GM13977 (cell line): ENCODE data around the gene CNTN4.
"Not testable (repeated sequence)": the region's sequence is repeated elsewhere in the genome, so short reads cannot be mapped to it uniquely, and the experiment has no call there.

Source experiments
- DNase-seq: peaks from one replicate; pipeline ENCODE4 v3.0.0; 2012; ENCODE audit warnings: low spot score
- in situ Hi-C: fragments of 300-500 bp; cut with MboI; formaldehyde crosslinking; loops from one replicate; pipeline ENCODE4 v1.12.0; 2022; ENCODE audit warnings: low sequenced_read_pairs, low pct_unique_long_range_greater_than_20kb, mixed read lengths, inconsistent platforms; ENCODE audit not compliant: unreplicated experiment
- TF ChIP-seq, protein P1 (sequence below): IDR thresholded peaks from 2 replicates; pipeline ENCODE4 v1.5.1; 2012; ENCODE audit warnings: mild to moderate bottlenecking, control low read depth; ENCODE audit not compliant: insufficient read depth; ENCODE audit errors: extremely low read depth, missing control alignments

Gene CNTN4

DNA sequence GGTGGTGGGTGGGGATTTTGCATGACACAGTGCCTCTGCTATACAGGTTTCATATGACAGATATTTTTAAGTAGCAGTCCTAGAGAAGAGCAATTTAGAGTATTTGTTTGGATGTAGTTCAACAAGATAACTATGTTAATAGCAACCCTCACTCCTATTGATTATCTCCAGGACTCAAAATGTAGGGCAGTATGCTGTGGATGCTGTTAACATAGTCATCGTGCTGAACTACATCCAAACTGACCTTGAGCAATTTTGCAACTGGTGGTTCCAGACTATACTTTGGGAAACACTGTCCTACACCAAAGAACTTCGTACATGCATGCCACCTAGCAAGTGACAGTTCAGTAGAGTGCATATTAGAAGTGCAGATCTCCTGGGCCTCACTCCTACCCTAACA is 893.9 kb downstream of the CNTN4 start:
- no peak for DNase-seq
- in situ Hi-C loops: no loop called here
- TF ChIP-seq, protein P1, sequence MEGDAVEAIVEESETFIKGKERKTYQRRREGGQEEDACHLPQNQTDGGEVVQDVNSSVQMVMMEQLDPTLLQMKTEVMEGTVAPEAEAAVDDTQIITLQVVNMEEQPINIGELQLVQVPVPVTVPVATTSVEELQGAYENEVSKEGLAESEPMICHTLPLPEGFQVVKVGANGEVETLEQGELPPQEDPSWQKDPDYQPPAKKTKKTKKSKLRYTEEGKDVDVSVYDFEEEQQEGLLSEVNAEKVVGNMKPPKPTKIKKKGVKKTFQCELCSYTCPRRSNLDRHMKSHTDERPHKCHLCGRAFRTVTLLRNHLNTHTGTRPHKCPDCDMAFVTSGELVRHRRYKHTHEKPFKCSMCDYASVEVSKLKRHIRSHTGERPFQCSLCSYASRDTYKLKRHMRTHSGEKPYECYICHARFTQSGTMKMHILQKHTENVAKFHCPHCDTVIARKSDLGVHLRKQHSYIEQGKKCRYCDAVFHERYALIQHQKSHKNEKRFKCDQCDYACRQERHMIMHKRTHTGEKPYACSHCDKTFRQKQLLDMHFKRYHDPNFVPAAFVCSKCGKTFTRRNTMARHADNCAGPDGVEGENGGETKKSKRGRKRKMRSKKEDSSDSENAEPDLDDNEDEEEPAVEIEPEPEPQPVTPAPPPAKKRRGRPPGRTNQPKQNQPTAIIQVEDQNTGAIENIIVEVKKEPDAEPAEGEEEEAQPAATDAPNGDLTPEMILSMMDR: no peak

DNA sequence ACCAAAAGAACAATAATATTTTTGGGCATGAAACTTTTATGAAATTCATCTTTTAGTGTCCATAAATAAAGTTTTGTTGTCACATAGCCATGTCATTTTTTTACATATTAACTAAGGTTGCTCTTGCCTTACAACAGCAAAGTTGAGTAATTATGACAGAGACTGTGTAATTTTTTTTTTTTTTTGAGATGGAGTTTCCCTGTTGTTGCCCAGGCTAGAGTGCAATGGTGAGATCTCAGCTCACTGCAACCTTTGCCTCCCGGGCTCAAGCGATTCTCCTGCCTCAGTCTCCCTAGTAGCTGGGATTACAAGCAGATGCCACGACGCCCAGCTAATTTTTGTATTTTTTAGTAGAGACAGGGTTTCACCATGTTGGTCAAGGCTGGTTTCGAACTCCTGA is 894.5 kb downstream of the CNTN4 start:
- DNase-seq, in situ Hi-C loops: not testable (repeated sequence)

DNA sequence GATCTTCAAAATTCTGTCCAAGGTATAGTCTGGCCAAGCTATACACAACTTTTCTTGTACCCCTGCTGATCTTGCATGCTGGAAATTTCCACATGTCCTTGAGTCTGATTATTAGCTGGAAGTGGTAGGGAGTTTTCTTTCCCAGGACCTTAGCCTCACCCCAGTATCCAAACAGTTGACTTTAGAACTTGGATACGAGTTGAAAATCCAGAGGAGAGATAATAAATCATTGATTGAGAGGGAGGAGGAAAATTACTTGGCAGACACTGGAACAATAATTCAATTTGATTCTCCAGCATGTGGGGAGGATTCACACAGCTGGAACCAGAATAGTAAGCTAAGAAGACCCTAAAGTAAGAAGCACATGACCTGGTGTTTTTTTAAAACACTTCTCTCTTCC is 895.1 kb downstream of the CNTN4 start:
- in situ Hi-C loops: no loop called here
- TF ChIP-seq, protein P1: no peak
- no peak for DNase-seq

DNA sequence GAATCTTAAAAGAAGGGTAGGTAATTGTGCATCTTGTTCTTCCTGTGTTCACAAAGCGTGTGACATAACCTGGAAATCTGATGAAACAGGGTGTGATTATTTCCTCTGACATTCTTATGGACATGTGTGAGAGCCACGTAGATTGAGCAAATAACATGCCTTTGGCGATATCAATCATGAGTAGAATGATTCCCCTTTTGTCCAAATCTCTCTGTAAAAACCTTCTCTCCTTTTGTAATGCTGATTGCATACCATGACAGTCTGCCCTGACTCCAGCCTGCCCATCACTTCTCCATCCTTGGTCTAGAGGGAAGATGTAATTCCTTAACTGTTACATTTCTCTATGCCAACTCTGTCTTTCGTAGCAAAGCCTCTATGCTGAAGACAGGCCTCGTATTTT is 896.5 kb downstream of the CNTN4 start:
- DNase-seq: no peak
- TF ChIP-seq, protein P1: no peak
- in situ Hi-C loops: no loop called here

DNA sequence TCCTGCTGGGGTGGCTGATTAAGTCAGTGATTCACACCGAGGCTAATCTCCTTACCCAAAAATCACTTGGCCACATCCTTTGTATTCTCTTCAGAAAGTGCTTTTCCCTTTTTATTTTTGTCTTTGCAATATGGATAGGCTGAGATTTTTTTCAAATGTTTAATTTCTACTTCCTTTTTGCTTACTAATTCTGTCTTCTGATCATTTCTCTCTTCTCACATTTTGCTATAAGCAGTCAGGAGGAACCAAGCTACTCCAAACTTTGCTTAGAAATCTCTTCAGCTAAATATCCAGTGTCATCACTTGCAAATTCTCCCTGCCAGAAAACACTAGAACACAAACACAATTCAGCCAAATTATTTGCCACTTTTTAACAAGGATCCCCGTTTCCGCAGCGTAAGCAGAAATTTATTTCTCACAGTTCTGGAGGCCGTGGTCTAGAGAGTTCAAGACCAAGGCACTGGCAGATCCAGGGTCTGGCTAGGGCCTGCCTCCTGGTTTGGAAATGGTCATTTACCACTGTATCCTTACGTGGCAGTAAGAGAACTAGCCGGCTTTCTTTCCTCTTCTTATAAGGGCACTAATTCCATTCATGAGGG is 906.6 kb downstream of the CNTN4 start:
- TF ChIP-seq, protein P1: no peak
- DNase-seq: no peak
- in situ Hi-C loops: no loop called here

DNA sequence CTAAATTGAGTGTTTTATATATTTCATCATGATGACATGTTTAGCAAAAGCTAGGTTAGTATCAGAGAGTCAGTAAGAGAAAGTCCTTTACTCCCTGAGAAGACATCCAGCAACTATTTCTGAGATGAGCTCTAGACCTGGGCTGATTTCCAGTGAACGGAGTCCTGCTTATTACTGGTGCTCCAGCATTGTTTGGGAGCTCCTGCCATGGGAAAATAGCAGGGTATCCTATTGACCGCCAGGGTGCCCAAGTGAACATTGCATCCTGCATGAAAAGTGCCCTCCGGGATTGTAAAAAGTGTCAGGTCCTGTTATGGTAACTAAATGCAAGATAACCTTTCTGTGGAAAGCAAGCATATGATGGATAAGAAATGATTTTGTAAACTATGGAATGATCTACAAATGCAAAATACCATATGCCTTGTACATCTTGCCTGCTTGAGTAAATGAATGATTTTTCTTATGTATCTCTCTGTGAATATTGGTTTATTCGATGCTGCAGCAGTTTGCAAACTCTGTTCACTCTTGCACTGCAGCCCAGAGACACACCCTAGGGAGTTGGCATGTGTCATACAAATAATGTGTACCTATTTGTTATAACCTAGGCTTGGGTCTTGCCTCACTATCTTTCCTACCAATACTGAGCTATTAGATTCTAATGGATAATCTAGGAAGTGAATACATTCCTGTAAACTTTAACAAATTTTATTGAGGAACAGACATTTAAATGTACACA is 914.8 kb downstream of the CNTN4 start:
- DNase-seq: no peak
- in situ Hi-C loops: no loop called here

More for the DNA sequence above, 914.8 kb downstream of the CNTN4 start:
- TF ChIP-seq, protein P1: no peak
